Small intestine (tissue), 7 donors: Measurements from ENCODE around the gene MX1. TPM values are rescaled to one million over a fixed set of nuclear protein-coding genes. Genes with fewer than 3 reads are reported as not detected.

Source experiments
- DNase-seq, 2 donors: peaks; one replicate each; pipeline versions ENCODE4 v3.0.0 to v3.0.0-alpha.2; 2013
- FAIRE-seq: peaks from 2 replicates; lab custom pipeline; 2012; peaks lifted over from hg19 to GRCh38; lab: Jason Lieb, UNC
- H3K27ac ChIP-seq, 3 donors: one replicate each; pipeline ENCODE4 v1.5.1; 2013; ENCODE audit warnings: low read length in 2 of 3, mild to moderate bottlenecking in 2 of 3, control low read depth in 1 of 3, inconsistent platforms in 1 of 3, low read depth in 1 of 3, moderate library complexity in 1 of 3
- H3K27me3 ChIP-seq, 3 donors: one replicate each; pipeline ENCODE4 v1.6.1; 2013; ENCODE audit warnings: low read length in 3 of 3, inconsistent platforms in 1 of 3; ENCODE audit not compliant: control insufficient read depth in 3 of 3, insufficient read depth in 3 of 3
- H3K36me3 ChIP-seq, 3 donors: one replicate each; pipeline ENCODE4 v1.6.1; 2013; ENCODE audit warnings: low read length in 3 of 3, inconsistent platforms in 1 of 3, low read depth in 1 of 3, mild to moderate bottlenecking in 1 of 3, moderate library complexity in 1 of 3; ENCODE audit not compliant: control insufficient read depth in 3 of 3, insufficient read depth in 2 of 3
- H3K4me1 ChIP-seq, 3 donors: one replicate each; pipeline ENCODE4 v1.6.1; 2013; ENCODE audit warnings: low read length in 2 of 3, inconsistent platforms in 1 of 3, low read depth in 1 of 3, mild to moderate bottlenecking in 1 of 3, moderate library complexity in 1 of 3; ENCODE audit not compliant: control insufficient read depth in 3 of 3, insufficient read depth in 2 of 3
- H3K4me3 ChIP-seq, 3 donors: one replicate each; pipeline ENCODE4 v1.5.1; 2013; ENCODE audit warnings: low read length in 3 of 3, control low read depth in 1 of 3, inconsistent platforms in 1 of 3, low read depth in 1 of 3, mild to moderate bottlenecking in 1 of 3, moderate library complexity in 1 of 3
- H3K9me3 ChIP-seq, 2 donors: one replicate each; pipeline ENCODE4 v1.6.1; 2013; ENCODE audit warnings: low read depth in 1 of 2, low read length in 1 of 2; ENCODE audit not compliant: control insufficient read depth in 2 of 2, insufficient read depth in 1 of 2
- WGBS, 3 donors: extraction: QIAGEN DNeasy Blood & Tissue Kit; methylation state at CpG; one replicate each; pipeline ENCODE4 v1.1.7; 2013; 5-methylcytosine and 5-hydroxymethylcytosine counted together
- polyA plus RNA-seq, 4 donors: library from polyadenylated mRNA; stranded (reverse) in 3 of 4; unstranded in 1 of 4; fragments of 200-250 nt in 3 of 4; fragments of 120-200 nt in 1 of 4; gene quantifications; one replicate each; pipeline versions ENCODE4 v1.2.1 to v1.2.3, GENCODE V29; 2013
- donor health status: healthy with polysubstance abuse.
- donor health status: control.
- donor health status: control.
- donor health status: Bipolar disorder and iron deficiency.
- donor health status: healthy.

Gene MX1
- polyA plus RNA-seq, 4 donors = 14.6 to 64.9 (median 36.8) TPM

DNA sequence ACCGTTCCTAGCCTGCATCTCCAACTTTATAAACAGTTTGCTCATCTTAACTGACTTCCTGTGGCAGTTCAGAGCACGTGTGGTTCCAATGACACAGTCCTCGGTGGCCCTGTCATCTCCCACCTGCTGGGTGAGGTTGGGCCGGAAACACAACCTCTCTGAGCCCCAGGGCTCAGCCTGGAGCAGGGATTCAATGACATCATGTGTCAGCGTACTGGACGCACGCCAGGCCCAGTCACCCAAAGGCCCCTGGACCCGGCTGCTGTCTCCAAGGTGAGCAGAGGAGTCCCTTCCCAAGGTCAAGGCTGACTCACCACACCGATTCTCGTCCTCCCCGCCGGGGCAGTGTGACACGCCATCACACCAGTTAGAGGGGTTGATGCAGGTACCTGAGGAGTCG is 62.0 kb downstream of the MX1 start:
- peaks cover 3 to 81% (median 33%) of the 10 kb centered on the region in 3 donors for H3K36me3 ChIP-seq
- H3K9me3 ChIP-seq = no peaks in the 10 kb centered on the region
- WGBS, 3 donors = 80 to 85% (median 83%) methylated on average over 14 of the region's 14 CpGs
- no peaks in the 10 kb centered on the region for H3K27me3 ChIP-seq
- H3K27ac ChIP-seq = no peak overlapping the region
- H3K4me1 ChIP-seq = no peaks in the 10 kb centered on the region
- DNase-seq (no peak), FAIRE-seq (no peak)
- no peak overlapping the region for H3K4me3 ChIP-seq

DNA sequence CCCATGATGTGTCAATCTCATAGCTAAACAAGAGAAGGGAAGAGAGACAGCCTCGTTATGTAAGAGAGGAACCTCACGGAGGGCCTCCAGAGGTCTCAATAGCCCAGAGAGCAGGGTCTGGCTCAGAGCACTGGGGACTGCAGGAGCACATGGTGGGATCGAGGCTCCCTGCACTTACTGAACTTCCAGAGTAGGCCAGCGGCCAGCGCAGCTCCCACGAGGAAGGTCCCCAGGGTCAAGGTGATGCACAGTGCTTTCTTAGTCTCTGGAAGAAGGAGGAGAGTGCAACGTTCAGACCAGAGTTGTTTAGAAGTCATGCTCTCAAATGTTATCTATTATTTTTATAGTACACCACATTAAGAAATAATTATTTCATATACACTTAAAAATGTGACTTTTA is 63.3 kb downstream of the MX1 start:
- 74 to 87% (median 80%) methylated on average over 7 of the region's 7 CpGs for WGBS, 3 donors
- H3K4me1 ChIP-seq = no peaks in the 10 kb centered on the region
- H3K4me3 ChIP-seq = no peak overlapping the region
- FAIRE-seq (no peak), DNase-seq (no peak)
- no peak overlapping the region for H3K27ac ChIP-seq
- no peaks in the 10 kb centered on the region for H3K27me3 ChIP-seq
- H3K36me3 ChIP-seq = peaks cover 7 to 85% (median 40%) of the 10 kb centered on the region in 3 donors
- H3K9me3 ChIP-seq = no peaks in the 10 kb centered on the region

DNA sequence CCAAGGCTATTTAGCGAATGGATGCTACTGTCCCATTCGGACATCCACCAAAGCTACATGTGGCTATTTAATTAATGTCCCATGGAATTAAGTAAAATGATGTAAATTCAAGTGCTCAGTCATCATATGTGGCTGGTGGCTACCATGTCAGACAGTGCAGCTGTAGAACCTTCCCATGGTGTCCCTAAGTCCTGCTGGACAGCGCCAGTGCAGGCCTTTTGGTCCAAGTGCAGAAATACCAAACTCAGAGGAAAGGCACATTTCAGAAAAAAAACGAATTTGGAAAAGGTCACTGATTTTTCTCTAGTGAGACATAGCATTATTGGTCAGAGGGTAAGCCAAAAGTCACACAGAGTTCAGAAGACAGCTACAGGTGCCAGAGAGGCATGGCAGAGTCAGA is 64.3 kb downstream of the MX1 start:
- Histone ChIP-seq H3K4me1 (no peaks in the 10 kb centered on the region), H3K36me3 (peaks cover 8 to 83% (median 34%) of the 10 kb centered on the region in 3 donors), H3K27ac (no peak overlapping the region), H3K9me3 (no peaks in the 10 kb centered on the region), H3K4me3 (no peak overlapping the region), H3K27me3 (no peaks in the 10 kb centered on the region)
- DNase-seq (no peak), FAIRE-seq (no peak)
- 68 to 71% (median 69%) methylated on average over 4 of the region's 4 CpGs for WGBS, 3 donors

DNA sequence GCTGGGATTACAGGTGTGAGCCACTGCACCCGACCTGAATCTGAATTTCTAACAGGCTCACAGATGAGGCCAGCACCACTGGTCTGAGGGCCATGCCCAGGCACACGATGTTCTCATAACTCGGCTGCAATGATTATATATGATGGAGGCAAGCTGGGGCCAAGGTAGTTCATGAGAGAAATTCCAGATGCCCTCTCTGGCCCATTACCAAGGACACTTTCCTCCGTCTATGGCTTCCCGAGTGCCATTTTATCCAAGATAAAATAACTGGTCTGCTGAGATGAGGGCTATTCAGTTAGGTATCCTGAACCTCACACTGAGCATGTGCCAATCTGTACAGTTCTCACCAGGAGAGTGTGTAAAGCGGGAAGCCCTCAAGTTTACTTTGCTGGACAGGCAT is 65.4 kb downstream of the MX1 start:
- no peak for FAIRE-seq
- H3K4me1 ChIP-seq = peaks cover 0 to under 1% (median 0%) of the 10 kb centered on the region in 3 donors
- H3K4me3 ChIP-seq = no peak overlapping the region
- H3K27me3 ChIP-seq = no peaks in the 10 kb centered on the region
- H3K36me3 ChIP-seq = peaks cover 8 to 81% (median 34%) of the 10 kb centered on the region in 3 donors
- 81 to 84% (median 84%) methylated on average over 6 of the region's 6 CpGs for WGBS, 3 donors
- H3K27ac ChIP-seq = no peak overlapping the region
- no peaks in the 10 kb centered on the region for H3K9me3 ChIP-seq
- no peak for DNase-seq

DNA sequence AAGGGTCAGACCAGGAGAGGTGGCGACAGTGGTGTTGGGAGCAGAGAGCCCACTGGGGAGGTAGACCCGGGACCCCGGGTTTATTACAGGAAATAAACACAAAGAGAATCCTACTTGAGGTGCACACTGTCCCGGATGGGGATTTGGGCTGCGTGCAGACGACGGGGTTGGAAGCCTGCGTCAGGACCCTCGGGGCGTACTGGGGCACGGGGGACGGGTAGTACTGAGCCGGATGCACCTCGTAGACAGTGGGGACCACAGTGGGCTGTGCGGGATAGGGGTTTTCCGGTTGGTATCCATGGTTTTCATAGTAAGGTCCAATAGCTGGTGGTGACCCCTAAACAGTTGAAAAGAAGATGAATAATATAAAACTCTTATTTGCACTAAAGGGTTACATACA is 68.2 kb downstream of the MX1 start:
- H3K27me3 ChIP-seq = no peaks in the 10 kb centered on the region
- 91 to 94% (median 93%) methylated on average over 16 of the region's 16 CpGs for WGBS, 3 donors
- H3K4me3 ChIP-seq = no peak overlapping the region
- H3K9me3 ChIP-seq = no peaks in the 10 kb centered on the region
- H3K27ac ChIP-seq = no peak overlapping the region
- H3K4me1 ChIP-seq = peaks cover 0 to 27% (median 3%) of the 10 kb centered on the region in 3 donors
- H3K36me3 ChIP-seq = peaks cover 8 to 75% (median 18%) of the 10 kb centered on the region in 3 donors
- FAIRE-seq = no peak
- DNase-seq = no peak

DNA sequence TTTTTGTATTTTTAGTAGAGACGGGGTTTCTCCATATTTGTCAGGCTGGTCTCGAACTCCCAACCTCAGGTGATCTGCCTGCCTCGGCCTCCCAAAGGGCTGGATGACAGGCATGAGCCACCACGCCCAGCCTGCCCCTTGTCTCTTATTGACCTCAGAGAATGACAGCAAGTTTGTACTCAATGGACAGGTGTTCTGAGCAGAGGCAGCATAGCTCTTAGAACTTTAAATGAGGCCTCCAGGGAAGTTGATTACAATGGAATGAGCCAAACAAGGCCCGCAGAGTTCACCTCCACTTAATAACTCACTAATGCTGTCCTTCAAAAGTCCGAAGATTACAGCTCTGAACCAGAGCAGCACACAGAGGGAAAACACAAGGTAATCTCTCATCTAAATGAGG is 71.0 kb downstream of the MX1 start:
- Histone ChIP-seq H3K27me3 (peaks cover 0 to 2% (median 0%) of the 10 kb centered on the region in 3 donors), H3K36me3 (peaks cover 5 to 60% (median 17%) of the 10 kb centered on the region in 3 donors), H3K9me3 (no peaks in the 10 kb centered on the region), H3K4me3 (no peak overlapping the region), H3K27ac (peak overlapping the region in 2 of 3 donors; percentile 33 to 88), H3K4me1 (peaks cover 3 to 53% (median 9%) of the 10 kb centered on the region in 3 donors)
- 16 to 61% (median 35%) methylated on average over 6 of the region's 6 CpGs for WGBS, 3 donors
- DNase-seq = peak; percentile 82
- FAIRE-seq = no peak

DNA sequence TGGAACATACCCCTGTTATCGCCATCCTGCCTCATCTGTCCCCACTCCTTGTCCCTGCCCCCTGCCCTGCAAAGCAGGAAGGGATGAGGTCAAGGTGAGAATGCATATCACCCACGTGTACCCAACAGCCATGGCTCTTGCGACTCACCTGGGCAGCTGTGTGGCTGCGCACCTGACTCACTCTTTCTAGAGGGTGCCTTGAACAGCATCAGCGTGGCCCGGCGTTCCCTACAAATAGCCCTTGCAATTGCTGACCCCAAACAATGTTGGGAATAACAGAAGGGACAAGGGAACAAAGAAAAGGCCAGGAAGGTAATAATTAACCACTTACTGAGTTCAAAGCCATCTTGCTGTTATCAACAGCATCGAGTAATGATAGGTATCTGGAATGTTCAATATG is 71.7 kb downstream of the MX1 start:
- no peaks in the 10 kb centered on the region for H3K9me3 ChIP-seq
- H3K36me3 ChIP-seq = peaks cover 5 to 61% (median 14%) of the 10 kb centered on the region in 3 donors
- 34 to 61% (median 49%) methylated on average over 8 of the region's 8 CpGs for WGBS, 3 donors
- no peak for FAIRE-seq
- peaks cover 3 to 60% (median 9%) of the 10 kb centered on the region in 3 donors for H3K4me1 ChIP-seq
- DNase-seq = peak; percentile 32 to 52
- peak overlapping the region in 2 of 3 donors; percentile 3 to 88 for H3K27ac ChIP-seq
- H3K4me3 ChIP-seq = peak overlapping the region in 1 of 3 donors; percentile 3
- peaks cover 0 to 2% (median 0%) of the 10 kb centered on the region in 3 donors for H3K27me3 ChIP-seq

DNA sequence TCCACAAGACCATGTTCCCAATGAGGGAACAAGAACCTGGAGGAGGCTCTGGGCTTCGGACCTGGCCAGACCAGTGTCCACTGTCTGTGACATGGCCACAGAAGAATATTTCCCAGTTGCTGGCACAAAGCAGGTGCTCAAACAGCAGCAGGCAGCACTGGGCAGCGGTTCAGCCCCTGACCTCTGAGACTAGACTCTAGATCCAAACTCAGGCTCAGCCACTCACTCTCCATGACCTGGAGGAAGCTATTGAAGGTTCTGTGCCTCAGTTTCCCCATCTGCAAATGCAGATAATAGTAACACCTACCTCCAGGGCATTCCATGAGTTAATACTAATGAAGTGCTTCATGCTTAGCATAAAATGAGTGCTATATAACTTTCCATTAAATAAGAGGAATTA is 73.9 kb downstream of the MX1 start:
- 25 to 61% (median 31%) methylated on average over 2 of the region's 2 CpGs for WGBS, 3 donors
- no peak for FAIRE-seq
- Histone ChIP-seq H3K27me3 (peaks cover 0 to 2% (median 0%) of the 10 kb centered on the region in 3 donors), H3K27ac (peak overlapping the region; percentile 70 to 88 (median 79)), H3K4me3 (peak overlapping the region in 2 of 3 donors; percentile 1 to 5), H3K4me1 (peaks cover 3 to 82% (median 9%) of the 10 kb centered on the region in 3 donors), H3K9me3 (no peaks in the 10 kb centered on the region), H3K36me3 (peaks cover 0 to 58% (median 2%) of the 10 kb centered on the region in 3 donors)
- no peak for DNase-seq

DNA sequence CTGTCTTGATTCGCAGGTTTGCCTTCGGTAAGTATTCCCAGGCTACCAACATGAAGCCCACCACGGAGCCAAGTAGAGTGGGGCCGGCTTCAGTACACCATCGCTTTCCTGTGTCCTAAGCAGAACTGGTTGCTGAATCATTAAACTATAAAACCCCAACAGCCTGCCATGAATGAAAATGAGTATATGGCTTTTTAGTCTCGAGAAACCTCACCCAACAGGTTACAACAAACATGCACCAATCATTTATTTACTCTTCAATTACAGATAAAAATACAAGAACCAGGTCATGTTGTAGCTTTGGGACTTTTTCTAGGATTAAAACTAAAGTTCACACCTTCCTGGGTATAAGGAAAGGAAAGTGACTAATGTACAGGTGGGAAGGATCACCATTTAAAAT is 74.3 kb downstream of the MX1 start:
- peaks cover 0 to 2% (median 0%) of the 10 kb centered on the region in 3 donors for H3K27me3 ChIP-seq
- peak overlapping the region in 2 of 3 donors; percentile 1 to 5 for H3K4me3 ChIP-seq
- peak; percentile 57 to 68 for DNase-seq
- no peak for FAIRE-seq
- no peaks in the 10 kb centered on the region for H3K9me3 ChIP-seq
- 20 to 63% (median 24%) methylated on average over 6 of the region's 6 CpGs for WGBS, 3 donors
- H3K27ac ChIP-seq = peak overlapping the region; percentile 79 to 89 (median 88)
- peaks cover 3 to 82% (median 9%) of the 10 kb centered on the region in 3 donors for H3K4me1 ChIP-seq
- H3K36me3 ChIP-seq = peaks cover 0 to 57% (median 2%) of the 10 kb centered on the region in 3 donors
